NCI-H2081 treated with DMSO at 0.1 percent for 48 hours (cell line): ENCODE measurements around the gene CBX4.

Experiments
- DNase-seq: peaks from one replicate; lab custom pipeline; 2025; lab: John Stamatoyannopoulos, UW

CBX4 gene

DNA sequence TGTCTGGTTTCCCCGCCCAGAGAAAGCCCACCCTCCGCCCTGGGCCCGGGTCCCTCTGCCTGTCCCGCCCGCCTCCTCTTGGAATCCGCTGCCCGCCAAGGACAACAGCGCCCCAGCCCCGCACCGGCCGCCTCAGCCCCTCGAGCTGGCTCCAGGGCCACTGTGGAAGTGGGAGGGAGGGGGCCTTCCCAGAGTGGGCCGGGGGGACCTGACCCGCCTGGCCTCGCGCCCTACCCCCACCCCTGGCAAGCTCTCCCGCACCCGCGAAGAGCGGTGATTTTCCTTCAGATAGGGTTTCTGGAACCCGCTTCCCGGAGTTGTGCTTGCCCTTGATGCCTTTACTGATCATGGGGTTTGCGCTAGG lies 40.1 kb downstream of the CBX4 start:
- no peak for DNase-seq

DNA sequence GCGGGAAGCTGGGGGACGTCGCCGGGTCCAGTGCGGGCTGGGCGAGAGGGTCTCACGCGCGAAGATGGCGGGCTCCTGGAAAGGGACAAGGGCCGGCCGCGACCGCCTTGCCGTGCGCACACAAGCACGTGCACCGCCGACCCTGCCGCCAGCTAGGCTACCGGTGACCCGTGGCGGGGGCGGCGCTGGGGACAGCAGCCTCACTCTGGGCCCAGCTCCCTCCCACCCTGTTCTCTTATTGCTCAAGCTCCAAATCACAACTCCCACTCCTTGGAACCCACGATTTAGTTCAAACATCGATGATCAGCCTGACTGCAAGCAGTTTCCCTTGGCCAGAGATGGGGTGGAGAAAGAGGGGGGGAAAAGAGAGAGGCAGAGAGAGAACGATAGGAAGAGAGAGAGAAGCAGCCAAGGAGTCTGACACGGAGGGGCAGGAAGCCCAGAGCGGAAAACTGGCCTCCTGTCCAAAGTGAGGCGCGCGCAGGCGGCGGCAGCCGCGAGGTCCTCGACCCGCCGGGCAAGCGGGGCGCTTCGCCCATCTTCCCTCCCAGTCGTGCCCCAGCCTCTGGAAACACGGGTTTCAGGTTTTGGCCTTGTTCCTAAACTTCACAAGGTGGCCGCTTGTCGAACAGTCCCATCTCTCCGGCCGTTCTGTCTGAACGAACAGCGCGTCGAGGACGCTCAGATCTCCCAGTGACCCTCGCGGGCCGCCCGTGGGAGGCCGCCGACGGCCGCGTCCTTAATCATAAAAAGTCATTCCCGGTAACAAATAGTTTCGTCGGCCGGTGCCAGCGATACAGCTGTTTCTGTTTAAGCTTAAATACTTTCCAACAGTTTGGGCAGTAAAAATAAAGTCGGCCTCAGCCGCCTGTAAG lies 40.7 kb downstream of the CBX4 start:
- no peak for DNase-seq

DNA sequence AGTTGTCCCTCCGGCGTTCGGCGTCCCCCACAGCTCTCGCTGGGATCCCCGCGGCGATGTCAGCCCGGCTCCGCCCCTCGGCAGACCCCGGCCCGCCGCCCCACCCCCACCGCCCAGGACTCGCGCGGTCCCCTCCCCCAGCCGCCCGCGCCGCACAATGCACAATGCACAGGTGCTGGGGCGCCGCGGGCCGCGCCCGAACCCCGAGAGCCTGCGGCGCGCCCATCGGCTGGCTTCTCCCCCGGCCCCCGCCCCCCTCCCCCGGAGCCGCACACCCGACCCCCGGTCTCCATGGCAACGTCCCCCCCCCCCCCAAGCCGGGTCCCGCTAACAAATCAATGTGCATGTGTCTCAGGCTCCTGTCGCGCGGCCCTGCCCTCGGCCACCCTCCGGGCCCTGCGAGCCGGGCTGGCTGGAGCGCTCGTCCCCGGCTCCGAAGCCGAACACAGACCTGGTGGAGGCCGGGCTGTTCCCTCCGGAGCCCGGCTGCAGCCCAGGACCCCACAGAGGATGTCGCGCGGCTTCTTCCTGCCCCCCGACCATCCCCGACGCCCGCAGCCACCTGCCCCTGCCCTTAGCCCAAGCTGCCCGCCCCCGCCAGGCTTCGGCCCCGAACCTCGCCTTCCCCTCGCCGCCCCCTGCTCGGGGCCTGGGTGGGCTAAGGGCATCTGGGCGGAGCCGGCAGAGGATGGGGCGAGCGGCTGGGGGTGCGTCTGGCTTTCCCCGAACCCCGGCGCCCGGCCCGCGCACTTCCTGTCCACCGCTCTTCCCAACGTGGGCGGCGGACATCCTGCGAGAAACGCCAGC lies 41.5 kb downstream of the CBX4 start:
- no peak for DNase-seq

DNA sequence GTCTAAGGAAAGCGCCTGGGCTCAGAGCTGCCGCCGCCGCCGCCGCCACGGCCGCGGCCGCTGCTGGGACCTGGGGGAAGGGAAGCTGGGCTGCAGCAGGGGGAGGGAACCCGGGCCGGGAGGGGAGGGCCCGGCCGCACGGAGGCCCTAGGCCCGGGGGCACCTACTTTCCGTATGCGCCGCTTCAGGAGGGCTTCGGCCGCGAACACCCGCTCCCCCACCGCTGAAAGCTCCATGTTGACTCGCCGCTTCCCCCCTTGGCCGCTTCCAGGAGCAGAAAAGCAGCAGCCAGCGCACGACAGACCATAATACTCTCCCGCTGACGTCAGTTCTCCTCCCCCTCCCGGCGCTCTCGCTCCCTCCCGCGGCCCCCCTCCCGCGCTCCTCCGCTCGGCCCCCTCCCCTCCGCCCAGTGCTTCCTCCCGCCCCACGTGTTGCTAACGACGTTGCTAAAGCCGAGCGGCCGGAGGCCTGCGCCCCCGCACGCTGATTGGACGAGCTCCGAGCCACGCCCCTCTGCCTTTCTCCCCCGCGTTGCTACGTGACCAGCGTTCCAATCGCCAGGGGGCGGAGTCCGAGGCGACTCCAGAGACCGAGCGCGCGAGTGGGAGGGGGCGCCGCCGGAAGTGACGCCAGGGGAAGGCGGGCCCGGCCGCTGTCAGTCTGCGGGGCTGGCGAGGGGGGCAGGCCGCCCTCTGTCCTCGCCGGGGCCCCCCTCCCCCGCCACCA lies 42.3 kb downstream of the CBX4 start, which contains the start of gene CBX8:
Gene CBX8 (minus strand): TSS at position 315 of the 729 bp plus-strand sequence. CDS start 79 bp downstream, at position 236.
- peak; percentile 97 for DNase-seq

DNA sequence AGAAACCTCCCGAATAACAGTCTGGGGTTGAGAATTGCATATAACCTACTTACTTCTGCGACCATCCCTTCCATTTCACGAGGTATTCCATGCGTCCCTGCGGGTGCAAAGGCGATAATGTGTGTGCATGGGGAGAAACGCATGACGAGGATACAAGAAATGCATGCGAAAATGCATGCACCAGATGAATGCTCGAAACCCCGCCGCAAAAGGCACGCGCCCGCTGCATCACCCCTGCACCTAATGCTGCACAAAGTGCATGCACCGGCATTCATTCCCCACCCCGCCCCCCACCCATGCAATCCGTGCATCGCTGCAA lies 42.8 kb downstream of the CBX4 start:
- DNase-seq, result no peak

DNA sequence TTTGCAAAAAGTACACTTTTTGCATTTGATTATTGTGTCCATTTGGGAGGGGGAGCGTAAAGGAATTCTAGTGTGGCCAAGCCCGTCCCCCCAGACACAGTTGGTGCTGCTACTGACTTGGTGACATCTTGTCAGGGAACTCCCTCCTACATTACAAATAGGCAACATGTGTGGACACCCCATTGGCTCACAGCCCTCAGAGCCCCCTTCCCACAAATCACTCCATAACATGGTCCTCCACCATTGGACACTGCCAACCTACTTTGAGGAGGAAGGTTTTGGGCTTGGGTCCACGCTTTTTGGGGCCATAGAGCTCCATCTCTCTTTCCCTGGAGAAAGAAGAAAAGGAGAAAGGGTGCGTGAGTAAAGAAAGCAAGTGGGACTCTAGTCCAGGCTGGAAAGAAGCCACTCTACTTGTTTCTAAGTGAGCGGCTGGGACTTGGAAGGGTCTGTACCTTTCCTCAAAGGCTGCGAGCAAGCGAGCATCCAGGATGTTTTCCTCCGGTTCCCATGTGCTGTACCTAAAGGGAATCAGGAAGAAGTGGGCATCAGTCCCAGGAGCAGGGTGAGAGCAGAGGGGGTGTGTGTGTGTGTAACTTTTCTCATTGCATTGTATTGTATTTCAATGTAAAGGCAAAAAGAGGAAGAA lies 43.3 kb downstream of the CBX4 start:
- DNase-seq, result no peak

DNA sequence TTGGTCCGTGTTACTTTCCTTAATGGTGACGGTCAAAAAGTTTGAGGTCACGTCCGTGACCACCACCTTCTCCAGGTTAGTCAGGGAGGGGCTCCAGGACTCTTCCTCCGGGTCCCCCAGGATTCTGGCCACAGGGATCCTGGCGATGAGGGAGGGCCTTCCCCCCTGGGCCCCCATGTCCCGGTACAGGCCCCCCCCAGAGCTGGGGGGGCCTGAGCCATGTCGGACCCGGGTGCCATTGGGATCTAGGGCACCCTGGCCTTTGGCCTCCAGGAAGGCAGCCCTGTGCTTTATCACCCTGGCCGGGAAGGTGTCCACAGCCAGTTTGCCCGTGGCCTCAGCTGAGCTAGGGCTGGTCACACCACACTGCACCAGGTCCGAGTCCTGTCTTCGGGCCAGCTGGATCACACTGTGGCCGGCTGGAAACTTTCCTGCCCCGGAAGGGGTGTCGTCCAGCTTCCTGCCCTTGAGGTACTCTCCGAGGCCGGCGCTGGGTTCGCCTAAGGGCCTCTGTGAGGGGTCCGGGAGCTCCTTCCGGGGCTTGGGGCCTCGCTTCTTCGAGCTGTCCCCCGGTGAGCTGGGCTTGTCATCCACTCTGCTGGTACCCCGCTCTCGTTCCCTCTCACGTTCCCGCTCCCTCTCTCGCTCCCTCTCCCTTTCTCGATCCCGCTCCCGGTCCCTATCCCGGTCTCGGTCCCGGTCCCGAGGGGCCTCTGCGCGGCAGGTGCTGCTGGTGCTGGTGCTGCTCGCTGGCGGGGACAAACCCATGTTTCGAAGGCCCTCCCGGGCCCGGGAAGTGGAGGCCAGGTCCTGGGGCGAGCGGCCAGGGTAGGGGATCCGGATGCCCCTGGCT lies 44.4 kb downstream of the CBX4 start:
- DNase-seq, result no peak

DNA sequence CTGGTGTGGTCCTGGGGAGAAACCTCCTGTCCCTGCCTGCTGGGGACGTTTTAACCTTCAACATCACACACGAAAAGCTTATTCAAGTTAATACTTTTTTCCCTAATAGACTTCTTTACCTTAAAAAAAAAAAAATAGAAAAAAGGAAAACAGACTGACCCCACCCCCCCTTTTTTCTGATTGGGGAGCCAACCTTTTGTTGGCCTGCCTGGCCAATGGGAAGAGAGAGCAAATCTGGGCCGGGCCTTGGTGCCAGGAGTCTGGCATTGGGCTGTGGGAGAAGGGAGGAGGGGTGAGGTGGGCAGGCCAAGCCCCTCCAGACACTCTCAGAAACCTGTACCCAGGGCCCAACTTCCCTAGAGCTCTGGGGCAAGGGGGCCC lies 45.3 kb downstream of the CBX4 start:
- DNase-seq, result no peak

DNA sequence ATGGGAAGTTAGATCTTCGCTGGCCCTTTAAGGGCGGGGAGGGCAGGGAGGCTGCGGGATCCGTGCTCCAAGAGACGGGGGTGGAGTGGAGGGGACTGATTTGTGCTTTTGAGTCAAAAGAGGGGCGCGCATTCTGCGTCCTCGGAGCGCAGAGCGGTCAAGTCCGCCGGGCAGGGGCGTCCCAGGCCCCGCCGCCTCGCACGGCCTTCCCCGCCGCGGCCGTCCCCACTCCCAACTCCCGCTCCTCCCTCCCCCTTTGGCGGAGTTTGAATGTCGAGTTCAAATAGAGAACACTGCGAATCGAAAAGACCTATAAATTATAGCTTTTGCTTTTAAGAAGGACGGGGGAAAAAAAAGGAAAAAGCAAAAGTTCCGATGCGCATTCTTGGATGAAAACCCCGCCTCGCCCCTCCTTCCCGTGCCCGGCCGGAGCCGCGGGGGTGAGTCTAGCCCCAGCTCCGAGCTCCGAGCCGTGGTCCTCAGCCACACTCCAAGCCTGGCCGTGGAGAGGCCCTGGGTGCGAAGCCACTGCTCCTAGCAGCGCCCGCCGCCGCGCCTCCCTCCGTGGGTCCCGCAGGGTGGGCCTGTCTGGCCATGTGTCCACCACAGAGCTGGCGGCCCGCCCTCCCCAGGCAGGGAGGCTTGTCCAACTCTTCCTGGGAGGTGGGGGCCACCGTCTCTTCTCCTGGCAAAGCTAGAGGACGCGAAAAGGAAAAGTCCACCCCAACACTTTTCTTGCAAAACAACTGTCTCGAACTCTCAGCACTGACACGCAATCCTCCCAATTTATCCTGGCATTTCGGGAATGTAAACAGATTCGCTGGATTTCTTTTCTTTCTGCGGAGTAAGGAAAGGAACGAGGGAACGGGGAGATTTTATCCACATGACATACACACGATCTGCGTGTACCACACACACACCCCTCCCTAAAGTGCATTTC lies 46.0 kb downstream of the CBX4 start:
- DNase-seq, result no peak

DNA sequence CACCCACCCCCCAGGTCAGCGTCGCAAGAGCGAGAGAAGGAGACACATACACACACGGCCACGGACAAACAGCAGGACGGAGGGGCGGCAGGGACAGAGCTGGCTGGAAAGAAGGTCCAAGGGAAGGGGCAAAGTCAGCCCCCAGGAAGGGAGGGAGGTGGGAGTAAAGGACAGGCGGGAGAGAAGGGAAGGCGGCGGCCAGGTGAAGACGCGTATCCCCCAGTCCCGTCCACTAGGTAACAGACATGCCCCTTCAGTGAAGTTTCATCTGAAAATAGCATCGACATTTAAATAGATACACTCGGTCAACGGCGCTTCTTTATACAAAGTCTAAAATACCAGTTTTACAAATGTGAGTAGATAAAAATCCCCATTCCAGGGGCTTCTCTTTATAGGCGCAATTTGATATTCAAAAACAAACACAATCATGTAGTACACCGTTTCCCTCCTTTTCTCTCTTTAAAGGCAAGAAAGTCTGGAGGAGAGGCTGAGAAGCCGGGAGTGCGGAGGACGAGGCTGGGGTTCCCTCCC lies 46.8 kb downstream of the CBX4 start:
- DNase-seq, result no peak

DNA sequence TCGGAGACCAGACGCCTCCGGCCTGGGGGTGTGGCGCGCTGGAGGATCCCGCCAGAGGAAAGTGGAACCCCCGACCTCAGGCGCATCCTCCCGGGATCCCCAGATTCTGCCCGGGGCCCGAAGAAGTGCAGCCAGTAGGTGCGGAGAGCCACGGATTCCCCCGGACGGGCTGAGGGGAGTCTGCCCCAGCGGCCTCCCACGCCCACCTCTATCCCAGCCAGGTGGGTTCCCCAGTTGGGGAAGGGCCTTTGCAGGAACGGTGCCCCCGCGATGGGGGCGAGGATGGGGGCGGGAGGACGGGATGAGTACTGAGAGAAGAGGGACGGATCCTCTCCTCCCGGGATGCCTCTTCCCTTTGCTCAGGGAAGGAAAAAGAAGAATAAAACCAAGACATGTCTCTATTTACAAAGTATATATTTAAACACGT lies 47.5 kb downstream of the CBX4 start:
- DNase-seq, result no peak

DNA sequence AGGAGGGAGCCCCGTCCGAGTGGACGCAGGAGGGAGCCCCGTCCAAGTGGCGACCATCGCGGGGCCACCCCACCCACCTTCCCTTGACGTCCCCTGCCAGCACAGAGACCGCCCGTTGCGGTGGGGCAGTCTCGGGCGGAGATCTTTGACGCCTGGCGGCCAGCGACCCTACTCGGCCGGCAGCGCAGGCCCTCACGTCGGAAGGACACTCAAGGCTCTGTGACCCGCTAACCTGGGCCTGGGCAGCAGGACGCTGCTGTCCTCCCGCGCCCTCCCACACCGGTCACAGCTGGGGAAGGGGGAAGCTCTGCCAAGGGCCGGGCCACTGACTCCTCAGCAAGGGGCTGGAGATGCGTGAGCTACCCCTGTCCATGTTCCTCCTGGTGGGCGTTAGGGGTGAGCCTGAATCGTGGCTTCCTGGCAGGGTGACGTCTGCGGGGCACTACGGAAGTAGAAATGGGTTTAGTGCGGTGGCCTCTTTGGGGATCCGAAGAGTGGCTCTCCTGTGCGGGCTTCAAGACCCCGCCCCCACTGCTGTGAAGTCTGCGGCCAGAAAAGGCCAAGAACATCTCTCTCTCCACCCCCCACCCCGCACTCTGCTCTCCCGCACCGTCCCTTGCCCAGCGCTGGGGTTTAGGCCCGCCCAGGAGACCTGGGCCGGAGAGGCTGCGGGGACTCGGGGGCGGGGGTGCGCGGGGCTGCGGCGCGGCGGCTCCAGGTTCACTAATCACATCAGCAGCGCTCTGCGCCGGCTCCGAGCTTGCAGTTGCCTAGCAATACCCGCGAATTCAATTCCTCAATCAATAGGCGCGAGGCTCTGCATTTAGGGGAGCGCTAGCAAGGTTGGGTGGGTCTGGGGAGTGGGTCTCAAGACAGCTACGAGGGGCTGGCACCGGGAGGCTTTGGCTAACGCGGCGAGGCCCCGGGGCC lies 48.2 kb downstream of the CBX4 start:
- DNase-seq, result no peak

DNA sequence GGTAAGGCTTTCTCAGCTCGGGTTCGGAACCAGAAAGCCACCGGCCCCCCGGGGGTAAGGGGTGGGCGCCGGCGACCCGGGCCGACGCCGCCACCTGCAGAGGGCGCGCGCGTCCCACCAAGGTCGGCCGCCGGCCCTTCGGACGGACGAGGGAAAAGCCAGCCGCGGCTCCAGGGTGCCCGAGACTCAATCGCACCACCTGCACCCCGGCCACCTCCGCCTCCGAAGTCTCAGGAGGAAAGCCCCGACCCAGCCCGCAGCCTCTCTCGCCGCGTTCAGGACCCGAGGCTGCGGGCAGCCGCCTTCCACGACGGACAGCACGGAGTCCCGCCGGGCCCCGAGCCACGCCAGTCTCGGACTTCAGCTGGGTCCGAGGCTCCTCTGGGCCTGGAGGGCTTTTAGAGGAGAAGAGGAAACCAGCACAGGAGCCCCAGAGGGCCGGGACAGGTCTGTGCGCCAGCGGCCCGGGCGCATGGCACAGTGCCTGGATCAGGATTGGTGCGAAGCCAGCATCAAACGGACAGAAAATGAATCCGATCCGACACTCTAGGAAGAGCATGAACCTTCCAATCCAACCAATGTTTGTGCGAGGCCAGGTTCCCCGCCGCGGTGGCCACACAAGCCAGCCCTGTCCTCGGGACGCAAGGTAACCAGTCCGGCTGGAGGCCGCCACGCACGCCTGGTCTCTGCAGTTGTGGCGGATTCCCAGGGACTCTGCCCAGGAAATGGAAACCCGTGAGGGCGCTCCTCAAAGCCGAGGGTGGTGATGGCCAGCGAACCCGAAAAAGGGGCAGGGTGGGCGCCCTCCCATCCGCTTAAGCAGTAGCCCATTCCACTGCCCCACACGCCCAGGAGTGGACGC lies 49.1 kb downstream of the CBX4 start:
- DNase-seq, result no peak

DNA sequence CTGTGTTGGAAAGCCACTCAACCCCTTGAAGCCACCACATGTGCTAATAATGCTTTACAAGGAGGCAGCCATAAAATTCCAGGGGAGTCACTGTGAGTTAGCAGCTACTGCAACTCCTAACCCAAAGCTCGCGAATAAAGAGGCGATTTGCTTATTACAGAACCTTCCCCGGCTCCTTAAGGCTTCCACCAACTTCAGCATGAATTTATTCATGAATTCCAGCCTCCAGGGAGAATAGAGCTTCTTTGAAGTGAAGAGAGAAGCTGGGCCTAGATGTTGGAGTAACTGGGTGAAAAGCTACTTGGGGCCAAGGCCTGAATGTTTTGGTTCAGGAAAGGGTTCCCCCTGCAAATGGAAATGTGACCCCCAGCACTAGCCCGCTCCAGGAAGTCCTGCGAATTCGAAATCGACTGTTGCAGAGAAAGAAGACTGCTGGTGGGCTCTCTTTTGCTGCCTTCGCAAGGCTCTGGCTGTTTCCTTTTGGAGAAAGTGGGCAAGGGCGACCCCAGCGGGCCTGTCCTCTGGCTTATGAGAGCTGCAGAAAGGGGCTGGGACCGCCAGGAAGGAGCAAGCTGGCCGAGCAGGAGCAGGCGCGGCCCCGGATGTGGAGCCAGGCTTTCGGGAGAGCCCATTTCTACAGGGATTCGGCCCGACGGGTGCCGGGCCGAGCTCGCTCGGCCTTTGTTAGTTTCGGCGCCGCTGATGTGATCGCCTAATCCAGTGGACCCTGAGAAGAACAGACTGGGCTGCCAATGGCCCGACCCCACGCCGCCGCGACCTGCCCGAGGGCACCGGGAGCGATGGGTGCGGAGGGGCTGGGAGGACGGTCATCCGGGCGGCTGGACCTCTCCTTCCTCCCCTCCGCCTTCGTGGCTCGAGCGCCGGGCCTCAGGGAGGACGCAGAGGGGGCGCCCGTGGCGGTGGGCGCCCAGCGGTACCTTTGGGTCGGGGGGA lies 50.0 kb downstream of the CBX4 start:
- no peak for DNase-seq

DNA sequence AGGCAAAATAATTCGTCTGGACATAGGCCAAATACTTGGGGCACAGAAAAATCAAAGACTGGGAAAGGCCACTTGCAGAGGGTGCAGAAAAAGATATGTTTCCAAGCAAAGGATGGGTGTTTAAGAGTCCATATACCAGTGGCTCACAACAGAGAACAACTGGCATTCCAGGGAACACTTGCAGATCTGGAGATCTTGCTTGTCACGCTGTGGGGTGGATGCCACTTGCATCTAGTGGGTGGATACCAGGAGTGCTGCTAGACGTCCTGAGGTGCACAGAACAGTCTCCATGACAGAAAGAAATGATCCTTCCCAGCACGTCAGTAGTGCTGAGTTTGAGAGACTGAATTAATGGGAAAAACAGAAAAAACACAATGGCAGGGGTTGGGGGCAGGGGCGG lies 50.8 kb downstream of the CBX4 start:
- no peak for DNase-seq

DNA sequence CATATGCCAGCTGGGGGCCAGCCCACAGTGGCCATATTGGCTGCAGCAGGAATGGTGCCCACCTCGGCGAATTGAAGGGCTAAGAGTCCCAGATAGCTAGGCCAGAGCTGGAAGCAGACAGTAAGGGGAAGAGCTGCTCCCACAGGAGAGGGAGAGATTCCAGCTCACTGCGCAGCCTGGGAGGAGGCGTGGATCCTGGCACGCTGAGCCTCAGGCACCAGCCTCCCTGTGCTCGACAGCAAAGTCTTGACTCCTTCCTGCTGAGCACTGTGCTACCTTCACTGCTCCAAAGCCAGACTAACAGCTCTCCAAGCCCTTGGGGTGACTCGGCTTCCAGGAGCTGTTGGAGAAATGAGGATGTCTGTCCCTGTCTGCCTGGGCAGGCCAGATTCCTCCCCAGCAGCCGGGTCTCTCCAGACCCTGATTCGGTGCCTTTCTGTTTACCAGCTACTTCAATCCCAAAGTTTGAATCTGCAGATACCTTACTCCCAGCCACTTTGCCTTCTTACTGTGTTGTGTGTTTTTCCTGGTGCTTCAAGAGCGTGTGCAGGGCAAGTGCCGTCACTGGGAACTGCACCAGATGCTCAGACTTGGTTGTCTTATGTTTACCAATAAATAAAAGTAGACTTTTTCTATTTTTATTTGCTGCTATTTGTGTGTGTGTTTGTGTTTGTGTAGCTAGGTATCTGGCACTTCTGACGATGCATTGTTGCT lies 52.2 kb downstream of the CBX4 start:
- no peak for DNase-seq
